PC-3 (cell line): ENCODE results near the gene ABHD15. TPM values are rescaled to one million over a fixed set of nuclear protein-coding genes. Genes with fewer than 3 reads are reported as not detected.
A peak's percentile ranks its signal among the peaks of the same experiment; 100 is the strongest.

Experiments
- ATAC-seq: fragments of 200-7000 bp; cut with Tn5 transposase; 2 replicates; pipeline ENCODE4 v1.9.1; 2020; ENCODE audit warnings: mild to moderate bottlenecking, moderate library complexity
- Bru-seq: library from RNA; stranded (reverse); fragments of 400-500 nt; gene quantifications from one replicate; lab custom pipeline; 2021; lab: Mats Ljungman, UMichigan
- BruChase-seq, 2 experiments: library from RNA; stranded (reverse); fragments of 400-500 nt; gene quantifications; one replicate each; lab custom pipeline; 2021; lab: Mats Ljungman, UMichigan
- BruUV-seq: library from RNA; stranded (reverse); fragments of 400-500 nt; replicated peaks from 2 replicates; lab custom pipeline; 2021; lab: Mats Ljungman, UMichigan
- CTCF ChIA-PET: fragments of 300-600 bp; sonication (Branson Sonifier 250); formaldehyde crosslinking; loops from one replicate; lab custom pipeline; 2022; ENCODE audit warnings: antibody characterized with exemption; lab: Charles Lee
- POLR2A ChIA-PET: fragments of 300-600 bp; sonication (Branson Sonifier 250); formaldehyde crosslinking; loops from one replicate; lab custom pipeline; 2022; ENCODE audit warnings: antibody characterized with exemption; ENCODE audit not compliant: unreplicated experiment; lab: Charles Lee
- DNase-seq: peaks from one replicate; pipeline ENCODE4 v3.0.0-alpha.2; 2015
- H2AFZ ChIP-seq: fragments of 300-600 bp; sonication (generic); 2 replicates; pipeline ENCODE4 v1.6.0; 2016; ENCODE audit warnings: antibody characterized with exemption, low read length
- H3F3A ChIP-seq: fragments of 300-600 bp; sonication (generic); one replicate; pipeline ENCODE4 v1.6.0; 2017; ENCODE audit warnings: antibody characterized with exemption, low read length, control low read depth, mild to moderate bottlenecking; ENCODE audit not compliant: unreplicated experiment
- H3K27ac ChIP-seq: fragments of 300-600 bp; sonication (generic); 2 replicates; pipeline ENCODE4 v1.5.1; 2016; ENCODE audit warnings: mild to moderate bottlenecking, low read length
- H3K27me3 ChIP-seq: fragments of 300-600 bp; sonication (generic); 2 replicates; pipeline ENCODE4 v1.6.1; 2016; ENCODE audit warnings: low read length, mixed read lengths
- H3K36me3 ChIP-seq: fragments of 300-600 bp; sonication (generic); 2 replicates; pipeline ENCODE4 v1.6.1; 2016; ENCODE audit warnings: low read depth, mixed run types, low read length, mixed read lengths
- H3K4me1 ChIP-seq: fragments of 300-600 bp; sonication (generic); 2 replicates; pipeline ENCODE4 v1.5.1; 2016; ENCODE audit warnings: low read length; ENCODE audit not compliant: insufficient read depth
- H3K4me2 ChIP-seq: fragments of 300-600 bp; sonication (generic); 2 replicates; pipeline ENCODE4 v1.6.0; 2016; ENCODE audit warnings: low read length
- H3K4me3 ChIP-seq: fragments of 300-600 bp; sonication (generic); 2 replicates; pipeline ENCODE4 v1.5.1; 2016; ENCODE audit warnings: mild to moderate bottlenecking, low read length, mixed read lengths
- H3K79me2 ChIP-seq: fragments of 300-600 bp; sonication (generic); 2 replicates; pipeline ENCODE4 v1.6.1; 2017; ENCODE audit warnings: low read length, mixed read lengths
- H3K9ac ChIP-seq: fragments of 300-600 bp; sonication (generic); 2 replicates; pipeline ENCODE4 v1.6.0; 2016; ENCODE audit warnings: mild to moderate bottlenecking, low read length
- H3K9me2 ChIP-seq: fragments of 300-600 bp; sonication (generic); replicated peaks from 2 replicates; pipeline ENCODE4 v1.6.1; 2016; ENCODE audit warnings: mixed run types, low read length, mixed read lengths
- H3K9me3 ChIP-seq: fragments of 300-600 bp; sonication (generic); 2 replicates; pipeline ENCODE4 v1.6.1; 2016; ENCODE audit warnings: low read length, mixed read lengths
- H4K20me1 ChIP-seq: fragments of 300-600 bp; sonication (generic); 2 replicates; pipeline ENCODE4 v1.6.1; 2016; ENCODE audit warnings: low read length, mixed read lengths
- EZH2 ChIP-seq: fragments of 300-600 bp; sonication (generic); IDR thresholded peaks from one replicate; pipeline ENCODE4 v1.6.1; 2017; ENCODE audit warnings: antibody characterized with exemption, mild to moderate bottlenecking, low read length; ENCODE audit not compliant: unreplicated experiment
- EZH2phosphoT487 ChIP-seq: fragments of 300-600 bp; sonication (generic); IDR thresholded peaks from 2 replicates; pipeline ENCODE4 v1.6.1; 2018; ENCODE audit warnings: mild to moderate bottlenecking, antibody characterized with exemption, low read length, borderline replicate concordance
- intact Hi-C: fragments of 100-400 bp; cut with micrococcal nuclease; formaldehyde crosslinking; loops from 2 replicates; pipeline ENCODE4 v1.9.0; 2023
- long read RNA-seq: library from polyadenylated mRNA; unstranded; transcript quantifications from one replicate; pipeline ENCODE4 v2.0.0, GENCODE V29; 2021; ENCODE audit not compliant: unreplicated experiment
- total RNA-seq: library from RNA; depleted of rRNA; stranded (reverse); fragments of >200 nt; gene quantifications from 2 replicates; pipeline ENCODE4 v1.2.3, GENCODE V29; 2014; rRNA removed
- TF ChIP-seq, protein P1 (sequence below): fragments of 300-600 bp; sonication (generic); conservative IDR thresholded peaks from 2 replicates; pipeline ENCODE4 v1.5.1; 2017; ENCODE audit warnings: antibody characterized with exemption, low read depth, mild to moderate bottlenecking, low read length

The ABHD15 gene, protein sequence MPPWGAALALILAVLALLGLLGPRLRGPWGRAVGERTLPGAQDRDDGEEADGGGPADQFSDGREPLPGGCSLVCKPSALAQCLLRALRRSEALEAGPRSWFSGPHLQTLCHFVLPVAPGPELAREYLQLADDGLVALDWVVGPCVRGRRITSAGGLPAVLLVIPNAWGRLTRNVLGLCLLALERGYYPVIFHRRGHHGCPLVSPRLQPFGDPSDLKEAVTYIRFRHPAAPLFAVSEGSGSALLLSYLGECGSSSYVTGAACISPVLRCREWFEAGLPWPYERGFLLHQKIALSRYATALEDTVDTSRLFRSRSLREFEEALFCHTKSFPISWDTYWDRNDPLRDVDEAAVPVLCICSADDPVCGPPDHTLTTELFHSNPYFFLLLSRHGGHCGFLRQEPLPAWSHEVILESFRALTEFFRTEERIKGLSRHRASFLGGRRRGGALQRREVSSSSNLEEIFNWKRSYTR
- total RNA-seq (6.3 and 7.9 TPM in 2 replicates), Bru-seq, nascent RNA (percentile 50 among the genes with signal in this experiment), BruChase-seq, experiment 1, labeled RNA remaining after a 6-hour chase (percentile 69 among the genes with signal in this experiment), BruChase-seq, experiment 2, labeled RNA remaining after a 2-hour chase (percentile 62 among the genes with signal in this experiment)
- long read RNA-seq, transcript ABHD15-201 (2 exons, 3,592 nt) = major isoform, 23 of 40 reads
- long read RNA-seq, partial matches to known transcripts = 0 of 40 reads
- long read RNA-seq, other reads (novel, unspliced or antisense) = 17 of 40 reads

DNA sequence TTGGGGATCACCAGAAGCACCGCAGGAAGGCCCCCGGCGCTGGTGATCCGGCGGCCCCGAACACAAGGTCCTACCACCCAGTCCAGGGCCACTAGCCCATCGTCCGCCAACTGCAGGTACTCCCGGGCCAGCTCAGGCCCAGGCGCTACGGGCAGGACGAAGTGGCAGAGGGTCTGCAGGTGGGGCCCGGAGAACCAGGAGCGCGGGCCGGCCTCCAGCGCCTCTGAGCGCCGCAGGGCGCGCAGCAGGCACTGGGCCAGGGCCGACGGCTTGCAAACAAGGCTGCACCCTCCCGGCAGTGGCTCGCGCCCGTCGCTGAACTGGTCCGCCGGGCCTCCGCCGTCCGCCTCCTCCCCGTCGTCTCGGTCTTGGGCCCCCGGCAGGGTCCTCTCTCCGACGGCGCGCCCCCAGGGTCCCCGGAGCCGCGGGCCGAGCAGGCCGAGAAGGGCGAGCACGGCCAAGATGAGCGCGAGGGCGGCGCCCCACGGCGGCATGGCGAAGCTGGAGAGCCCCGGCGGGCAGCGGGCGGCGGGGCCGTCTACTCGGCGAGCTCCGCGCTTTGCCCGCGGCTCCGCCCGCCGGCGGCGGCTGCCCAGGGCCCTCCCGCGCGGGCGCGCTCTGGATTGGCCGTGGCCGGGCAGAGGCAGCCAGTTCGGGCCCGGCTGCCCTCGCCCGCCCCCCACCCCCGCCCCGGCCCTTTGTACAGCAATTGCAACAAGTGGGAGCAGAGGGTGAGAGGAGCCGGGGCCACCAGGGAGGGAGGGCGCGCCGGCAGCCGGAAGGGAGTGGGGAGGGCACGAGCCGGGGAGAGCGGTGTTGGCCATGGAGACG, at the start of gene ABHD15:
TSS of gene ABHD15 (minus strand) at position 565 of the 831 bp plus-strand sequence. CDS start at position 494, 71 bp downstream.
- no peaks in the 10 kb centered on the region for H4K20me1 ChIP-seq
- H3K27me3 ChIP-seq = no peaks in the 10 kb centered on the region
- no peak within 1 kb of the TSS for H3K27ac ChIP-seq
- ATAC-seq (peak; percentile 52), DNase-seq (peak; percentile 69)
- H3K9me3 ChIP-seq = no peaks in the 10 kb centered on the region
- BruUV-seq = no TSS peak
- no peaks in the 10 kb centered on the region for H3K79me2 ChIP-seq
- no peaks in the 10 kb centered on the region for H3K9me2 ChIP-seq
- ChIA-PET POLR2A (interaction anchor here (0.5 kb wide), 1 partner anchor 316 kb away, joined by 5 read pairs; no protein-coding TSS in a partner anchor), CTCF (interaction anchor here (0.6 to 1.0 kb wide), 2 partner anchors 16 to 197 kb away, joined by 3 read pairs; no protein-coding TSS in a partner anchor)
- H3K4me3 ChIP-seq = peak within 1 kb of the TSS; percentile 85
- H3K36me3 ChIP-seq = no peaks in the 10 kb centered on the region
- H3K4me2 ChIP-seq = peak within 1 kb of the TSS; percentile 98
- H3K4me1 ChIP-seq = peaks cover 7% of the 10 kb centered on the region; the same call in 1 of the 2 replicates
- peak within 1 kb of the TSS; percentile 37 for H3K9ac ChIP-seq
- H2AFZ ChIP-seq = peak within 1 kb of the TSS; percentile 85
- intact Hi-C loops = no loop called here
- no peaks in the 10 kb centered on the region for H3F3A ChIP-seq
- no peak for TF ChIP-seq EZH2phosphoT487
- TF ChIP-seq EZH2 = no peak
- TF ChIP-seq, protein P1, sequence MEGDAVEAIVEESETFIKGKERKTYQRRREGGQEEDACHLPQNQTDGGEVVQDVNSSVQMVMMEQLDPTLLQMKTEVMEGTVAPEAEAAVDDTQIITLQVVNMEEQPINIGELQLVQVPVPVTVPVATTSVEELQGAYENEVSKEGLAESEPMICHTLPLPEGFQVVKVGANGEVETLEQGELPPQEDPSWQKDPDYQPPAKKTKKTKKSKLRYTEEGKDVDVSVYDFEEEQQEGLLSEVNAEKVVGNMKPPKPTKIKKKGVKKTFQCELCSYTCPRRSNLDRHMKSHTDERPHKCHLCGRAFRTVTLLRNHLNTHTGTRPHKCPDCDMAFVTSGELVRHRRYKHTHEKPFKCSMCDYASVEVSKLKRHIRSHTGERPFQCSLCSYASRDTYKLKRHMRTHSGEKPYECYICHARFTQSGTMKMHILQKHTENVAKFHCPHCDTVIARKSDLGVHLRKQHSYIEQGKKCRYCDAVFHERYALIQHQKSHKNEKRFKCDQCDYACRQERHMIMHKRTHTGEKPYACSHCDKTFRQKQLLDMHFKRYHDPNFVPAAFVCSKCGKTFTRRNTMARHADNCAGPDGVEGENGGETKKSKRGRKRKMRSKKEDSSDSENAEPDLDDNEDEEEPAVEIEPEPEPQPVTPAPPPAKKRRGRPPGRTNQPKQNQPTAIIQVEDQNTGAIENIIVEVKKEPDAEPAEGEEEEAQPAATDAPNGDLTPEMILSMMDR = no peak

GRCh38 chr17:29615492-29616299, 48.9 kb upstream of the ABHD15 start:
- no peaks in the 10 kb centered on the region for H3F3A ChIP-seq
- no peak overlapping the region for H3K9ac ChIP-seq
- H3K9me2 ChIP-seq = no peaks in the 10 kb centered on the region
- H3K36me3 ChIP-seq = no peaks in the 10 kb centered on the region
- ChIA-PET POLR2A (no interaction called here), CTCF (interaction anchor here (0.7 kb wide), 1 partner anchor 24 kb away, joined by 3 read pairs; no protein-coding TSS in a partner anchor)
- peaks cover 25% of the 10 kb centered on the region for H3K4me1 ChIP-seq
- ATAC-seq (peak; percentile 61), DNase-seq (peak; percentile 76)
- peak overlapping the region; percentile 87 for H2AFZ ChIP-seq
- H3K27me3 ChIP-seq = no peaks in the 10 kb centered on the region
- no peak overlapping the region for H3K27ac ChIP-seq
- intact Hi-C loops = no loop called here
- H3K79me2 ChIP-seq = no peaks in the 10 kb centered on the region
- peak overlapping the region; percentile 65 for H3K4me3 ChIP-seq
- TF ChIP-seq EZH2 = no peak
- no peak for TF ChIP-seq EZH2phosphoT487
- TF ChIP-seq, protein P1 = no peak
- BruUV-seq = no TSS peak
- H3K4me2 ChIP-seq = peak overlapping the region; percentile 86
- H4K20me1 ChIP-seq = no peaks in the 10 kb centered on the region
- no peaks in the 10 kb centered on the region for H3K9me3 ChIP-seq
